Gastrocnemius medialis (tissue), 4 donors: ENCODE measurements around the gene PPIH. TPM values are rescaled to one million over a fixed set of nuclear protein-coding genes. Genes with fewer than 3 reads are reported as not detected.
"Not testable (repeated sequence)": the region's sequence is repeated elsewhere in the genome, so short reads cannot be mapped to it uniquely, and the experiment has no call there.

ENCODE experiments used
- ATAC-seq, 2 donors: fragments of 150-250 bp; one replicate each; pipeline ENCODE4 v1.9.1; 2016
- DNase-seq, 2 donors: peaks; one replicate each; pipeline ENCODE4 v3.0.0-alpha.2; 2019
- H3K27ac ChIP-seq, 4 donors: fragments of 200-600 bp; sonication (generic); 1 replicate in 1 of 4; 2 replicates in 3 of 4; pipeline ENCODE4 v1.5.1; 2016 to 2018; ENCODE audit warnings: mild to moderate bottlenecking in 2 of 4, moderate library complexity in 1 of 4
- H3K27me3 ChIP-seq, 3 donors: fragments of 200-600 bp; sonication (generic) in 2 of 3; 1 replicate in 1 of 3; 2 replicates in 2 of 3; pipeline versions ENCODE4 v1.5.1 to v1.6.0; 2016 to 2019; ENCODE audit warnings: mild to moderate bottlenecking in 1 of 3, moderate library complexity in 1 of 3
- H3K36me3 ChIP-seq, 2 donors: fragments of 200-600 bp; sonication (generic) in 1 of 2; one replicate each; pipeline ENCODE4 v1.5.1; 2017 to 2018
- H3K4me1 ChIP-seq, 2 donors: fragments of 200-600 bp; sonication (generic) in 1 of 2; one replicate each; pipeline ENCODE4 v1.5.1; 2016 to 2017; ENCODE audit warnings: mild to moderate bottlenecking in 2 of 2
- H3K4me3 ChIP-seq, 4 donors: fragments of 200-600 bp; sonication (generic) in 3 of 4; 1 replicate in 1 of 4; 2 replicates in 3 of 4; pipeline ENCODE4 v1.5.1; 2016 to 2019; ENCODE audit warnings: mild to moderate bottlenecking in 2 of 4
- H3K9me3 ChIP-seq, 3 donors: fragments of 200-600 bp; sonication (generic) in 2 of 3; 1 replicate in 1 of 3; 2 replicates in 2 of 3; pipeline ENCODE4 v1.5.1; 2016 to 2019
- POLR2A ChIP-seq, 2 donors: fragments of 450-650 bp; IDR thresholded peaks; one replicate each; pipeline ENCODE4 v1.6.1; 2017; ENCODE audit warnings: antibody characterized with exemption in 2 of 2, mild to moderate bottlenecking in 2 of 2, moderate library complexity in 2 of 2
- in situ Hi-C, 4 donors: fragments of 200-750 bp; cut with MboI; loops; one replicate each; pipeline versions ENCODE4 v1.15.0 to v1.8.0; 2017; ENCODE audit warnings: low sequenced_read_pairs in 4 of 4
- intact Hi-C: fragments of 100-400 bp; cut with DNase I; formaldehyde crosslinking; loops from one replicate; pipeline ENCODE4 v1.15.1; 2023; ENCODE audit warnings: low total_unique reads
- total RNA-seq, 4 donors: library from RNA; depleted of rRNA; stranded (reverse); fragments of >200 nt; gene quantifications; one replicate each; pipeline versions ENCODE4 v1.1.0 to v1.2.3, GENCODE V29; 2016
- TF ChIP-seq, protein P1 (sequence below), 5 experiments: fragments of 450-650 bp in 3 of 5; fragments of 200-600 bp in 2 of 5; sonication (generic) in 2 of 5; IDR thresholded peaks in 4 of 5; conservative IDR thresholded peaks in 1 of 5; 1 replicate in 4 of 5; 2 replicates in 1 of 5; pipeline ENCODE4 v1.5.1; 2016 to 2019; ENCODE audit warnings: antibody characterized with exemption in 5 of 5, mild to moderate bottlenecking in 3 of 5, moderate library complexity in 3 of 5

Gene PPIH
- total RNA-seq, 4 donors from 2014 or later, result 6.1 to 13.6 (median 7.1) TPM

DNA sequence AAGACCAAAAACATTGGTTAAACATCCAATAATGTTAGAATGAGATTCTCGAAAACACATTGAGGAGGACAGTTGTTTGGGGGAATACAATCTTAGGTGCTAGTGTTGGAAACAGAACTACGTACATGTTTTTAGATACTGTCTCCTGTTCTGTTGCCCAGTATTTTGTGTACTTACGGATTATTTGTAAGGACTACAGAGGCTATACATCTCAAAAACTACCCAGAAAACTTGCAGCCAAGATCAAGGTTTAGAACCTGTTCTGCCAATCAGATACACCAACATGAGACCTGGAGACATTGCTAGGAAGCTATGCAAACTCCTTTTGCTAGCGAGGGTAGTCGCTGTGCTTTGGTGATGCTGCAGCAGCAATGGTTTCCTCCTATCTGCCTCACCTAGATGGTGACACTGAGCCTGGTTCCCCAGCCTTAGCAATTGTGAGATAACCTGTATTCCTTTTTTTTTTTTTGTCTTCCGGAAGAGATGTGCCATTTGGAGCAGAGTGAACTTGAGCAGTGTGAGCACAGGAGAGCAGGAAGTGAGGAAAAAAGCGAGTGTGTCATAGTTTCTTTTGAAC is 45.8 kb downstream of the PPIH start:
- Histone ChIP-seq H3K27ac (no peak overlapping the region), H3K4me3 (no peak overlapping the region), H3K36me3 (peaks cover 0 to 55% of the 10 kb centered on the region in 2 donors), H3K27me3 (no peaks in the 10 kb centered on the region), H3K4me1 (no peaks in the 10 kb centered on the region), H3K9me3 (no peaks in the 10 kb centered on the region)
- TF ChIP-seq POLR2A (IDR thresholded peaks at IDR 0.05), result no peak
- TF ChIP-seq, protein P1, sequence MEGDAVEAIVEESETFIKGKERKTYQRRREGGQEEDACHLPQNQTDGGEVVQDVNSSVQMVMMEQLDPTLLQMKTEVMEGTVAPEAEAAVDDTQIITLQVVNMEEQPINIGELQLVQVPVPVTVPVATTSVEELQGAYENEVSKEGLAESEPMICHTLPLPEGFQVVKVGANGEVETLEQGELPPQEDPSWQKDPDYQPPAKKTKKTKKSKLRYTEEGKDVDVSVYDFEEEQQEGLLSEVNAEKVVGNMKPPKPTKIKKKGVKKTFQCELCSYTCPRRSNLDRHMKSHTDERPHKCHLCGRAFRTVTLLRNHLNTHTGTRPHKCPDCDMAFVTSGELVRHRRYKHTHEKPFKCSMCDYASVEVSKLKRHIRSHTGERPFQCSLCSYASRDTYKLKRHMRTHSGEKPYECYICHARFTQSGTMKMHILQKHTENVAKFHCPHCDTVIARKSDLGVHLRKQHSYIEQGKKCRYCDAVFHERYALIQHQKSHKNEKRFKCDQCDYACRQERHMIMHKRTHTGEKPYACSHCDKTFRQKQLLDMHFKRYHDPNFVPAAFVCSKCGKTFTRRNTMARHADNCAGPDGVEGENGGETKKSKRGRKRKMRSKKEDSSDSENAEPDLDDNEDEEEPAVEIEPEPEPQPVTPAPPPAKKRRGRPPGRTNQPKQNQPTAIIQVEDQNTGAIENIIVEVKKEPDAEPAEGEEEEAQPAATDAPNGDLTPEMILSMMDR (IDR thresholded peaks at IDR 0.05 in 4 of 5, conservative IDR thresholded peaks at IDR 0.05 in 1 of 5), result no peak
- intact Hi-C loops, result no loop called here
- in situ Hi-C loops, result no loop called here
- ATAC-seq (no peak), DNase-seq (no peak)

DNA sequence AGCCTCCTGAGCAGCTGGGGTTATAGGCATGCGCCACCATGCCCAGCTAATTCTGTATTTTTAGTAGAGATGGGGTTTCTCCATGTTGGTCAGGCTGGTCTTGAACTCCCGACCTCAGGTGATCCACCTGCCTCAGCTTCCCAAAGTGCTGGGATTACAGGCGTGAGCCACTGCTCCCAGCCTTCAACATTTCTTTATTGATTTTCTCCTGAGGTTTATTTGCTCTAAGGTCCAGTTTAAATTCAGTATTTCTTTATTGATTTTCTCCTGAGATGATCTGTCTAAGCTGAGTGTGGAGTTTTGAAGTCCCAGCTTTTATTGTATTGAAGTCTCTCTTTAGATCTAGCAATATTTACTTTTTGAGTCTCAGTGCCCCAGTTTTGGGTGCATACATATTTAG is 54.6 kb downstream of the PPIH start:
- Histone ChIP-seq H3K36me3 (peaks cover 0 to 33% of the 10 kb centered on the region in 2 donors), H3K9me3 (peaks cover 0 to 10% (median 0%) of the 10 kb centered on the region in 3 donors)
- ATAC-seq, H3K4me1 ChIP-seq, DNase-seq, H3K27me3 ChIP-seq, H3K27ac ChIP-seq, intact Hi-C loops, H3K4me3 ChIP-seq, in situ Hi-C loops: not testable (repeated sequence)

DNA sequence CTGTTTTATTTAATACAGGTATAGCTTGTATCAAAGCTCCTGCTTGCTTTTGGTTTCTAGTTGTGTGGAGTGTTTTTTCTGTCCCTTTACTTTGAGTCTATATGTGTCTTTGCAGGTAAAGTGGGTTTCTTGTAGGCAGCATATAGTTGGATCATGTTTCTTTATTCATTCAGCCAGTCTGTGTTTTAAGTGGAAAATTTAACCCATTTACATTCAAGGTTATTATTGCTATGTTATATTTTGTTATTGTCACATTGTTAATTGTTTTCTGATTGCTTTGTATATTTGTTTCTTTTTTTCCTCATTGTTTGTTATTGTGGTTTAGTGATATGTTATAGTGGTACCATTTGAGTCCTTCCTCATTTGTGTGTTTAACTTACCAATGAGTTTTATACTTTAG is 55.1 kb downstream of the PPIH start:
- intact Hi-C loops, result no loop called here
- DNase-seq (no peak), ATAC-seq (no peak)
- peaks cover 0 to 35% of the 10 kb centered on the region in 2 donors for H3K36me3 ChIP-seq
- H3K9me3 ChIP-seq, result peaks cover 0 to 10% (median 0%) of the 10 kb centered on the region in 3 donors
- H3K4me1 ChIP-seq, result no peaks in the 10 kb centered on the region
- no peak overlapping the region for H3K4me3 ChIP-seq
- TF ChIP-seq, protein P1 (IDR thresholded peaks at IDR 0.05 in 4 of 5, conservative IDR thresholded peaks at IDR 0.05 in 1 of 5), result no peak
- TF ChIP-seq POLR2A (IDR thresholded peaks at IDR 0.05), result no peak
- H3K27ac ChIP-seq, result no peak overlapping the region
- in situ Hi-C loops, result no loop called here
- no peaks in the 10 kb centered on the region for H3K27me3 ChIP-seq

DNA sequence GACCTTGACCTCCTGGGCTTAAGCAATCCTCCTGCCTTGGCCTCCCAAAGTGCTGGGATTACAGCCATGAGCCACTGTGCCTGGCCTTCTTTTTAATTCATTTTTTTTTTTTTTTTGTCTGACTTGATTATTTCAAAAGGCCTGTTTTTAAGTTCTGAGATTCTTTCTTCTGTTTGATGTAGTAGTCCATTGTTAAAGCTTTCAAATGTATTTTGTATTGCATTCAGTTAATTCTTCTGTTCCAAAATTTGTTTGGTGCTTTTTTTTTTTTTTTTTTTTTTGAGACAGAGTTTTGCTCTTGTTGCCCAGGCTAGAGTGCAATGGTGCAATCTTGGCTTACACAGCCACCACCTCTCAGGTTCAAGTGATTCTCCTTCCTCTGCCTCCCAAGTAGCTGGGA is 56.2 kb downstream of the PPIH start:
- H3K4me1 ChIP-seq, H3K27ac ChIP-seq, DNase-seq, ATAC-seq, intact Hi-C loops, H3K27me3 ChIP-seq, H3K4me3 ChIP-seq, in situ Hi-C loops: not testable (repeated sequence)
- peaks cover 0 to 10% (median 0%) of the 10 kb centered on the region in 3 donors for H3K9me3 ChIP-seq
- peaks cover 0 to 35% of the 10 kb centered on the region in 2 donors for H3K36me3 ChIP-seq

DNA sequence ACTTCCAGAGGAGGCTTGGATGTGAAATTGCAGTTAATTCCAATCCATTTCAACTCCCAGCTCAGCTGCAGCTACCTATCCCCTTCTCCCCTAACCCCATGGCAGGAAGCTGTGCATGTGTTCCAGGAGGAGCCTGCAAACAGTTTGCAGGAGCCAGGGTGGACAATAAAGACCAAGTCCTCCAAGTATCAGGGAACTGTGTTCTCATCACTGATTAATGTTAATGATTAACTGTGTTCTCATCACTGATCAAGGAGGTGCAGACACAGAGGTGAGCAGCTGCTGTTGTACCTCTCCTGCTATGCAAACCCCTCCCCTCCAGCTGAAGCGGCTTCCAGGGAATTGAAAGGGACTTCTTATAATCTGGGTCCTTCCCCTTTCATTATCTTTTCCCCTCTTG is 62.6 kb downstream of the PPIH start:
- ATAC-seq, result no peak

More for the DNA sequence above, 62.6 kb downstream of the PPIH start:
- intact Hi-C loops, result no loop called here
- H3K27me3 ChIP-seq, result no peaks in the 10 kb centered on the region
- in situ Hi-C loops, result no loop called here
- H3K4me3 ChIP-seq, result no peak overlapping the region
- H3K4me1 ChIP-seq, result no peaks in the 10 kb centered on the region
- peaks cover 0 to 7% of the 10 kb centered on the region in 2 donors for H3K36me3 ChIP-seq
- no peaks in the 10 kb centered on the region for H3K9me3 ChIP-seq
- no peak for TF ChIP-seq POLR2A (IDR thresholded peaks at IDR 0.05)
- TF ChIP-seq, protein P1 (IDR thresholded peaks at IDR 0.05 in 4 of 5, conservative IDR thresholded peaks at IDR 0.05 in 1 of 5), result no peak
- H3K27ac ChIP-seq, result no peak overlapping the region
- DNase-seq, result no peak
